HepG2 (cell line): ENCODE data around the gene TOMM20. TPM values are rescaled to one million over a fixed set of nuclear protein-coding genes. Genes with fewer than 3 reads are reported as not detected.

Experiments
- ESRRA ChIP-seq: sonication (generic); formaldehyde crosslinking; IDR thresholded peaks from 2 replicates; pipeline ENCODE4 v1.5.1; 2020; ENCODE audit warnings: mild to moderate bottlenecking, low read depth, missing genetic modification reagents
- GABPA ChIP-seq, 2 experiments: IDR thresholded peaks; 2 replicates each; pipeline ENCODE4 v1.6.1; 2011 to 2016; ENCODE audit warnings: low read depth in 2 of 2, low read length in 1 of 2, missing biosample characterization in 1 of 2, missing genetic modification characterization in 1 of 2
- HOXA5 ChIP-seq: sonication (generic); formaldehyde crosslinking; IDR thresholded peaks from 2 replicates; pipeline ENCODE4 v1.4.0; 2020; ENCODE audit warnings: missing genetic modification reagents
- KLF16 ChIP-seq, 2 experiments: sonication (generic) in 1 of 2; formaldehyde crosslinking in 1 of 2; IDR thresholded peaks; 2 replicates each; pipeline versions ENCODE4 v1.6.1 to v1.8.0; 2016 to 2023; ENCODE audit warnings: missing genetic modification reagents in 2 of 2, missing compliant biosample characterization in 1 of 2
- MXD4 ChIP-seq: IDR thresholded peaks from 2 replicates; pipeline ENCODE4 v1.6.1; 2016; ENCODE audit warnings: mild to moderate bottlenecking, missing biosample characterization, missing genetic modification reagents
- NR2F2 ChIP-seq: IDR thresholded peaks from 2 replicates; pipeline ENCODE4 v1.6.1; 2012; ENCODE audit warnings: low read depth, inconsistent platforms, borderline replicate concordance
- SAP130 ChIP-seq: IDR thresholded peaks from 2 replicates; pipeline ENCODE4 v1.6.1; 2016; ENCODE audit warnings: low read depth
- ZFP1 ChIP-seq: IDR thresholded peaks from 2 replicates; pipeline ENCODE4 v1.6.1; 2016
- ZNF3 ChIP-seq: IDR thresholded peaks from 2 replicates; pipeline ENCODE4 v1.7.0; 2017; ENCODE audit warnings: inconsistent platforms
- ZNF343 ChIP-seq: sonication (generic); formaldehyde crosslinking; IDR thresholded peaks from 2 replicates; pipeline ENCODE4 v1.4.0; 2020; ENCODE audit warnings: mild to moderate bottlenecking, missing genetic modification reagents
- ZNF557 ChIP-seq: sonication (generic); formaldehyde crosslinking; IDR thresholded peaks from 2 replicates; pipeline ENCODE4 v1.4.0; 2020; ENCODE audit warnings: missing genetic modification reagents
- polyA plus RNA-seq, 8 experiments: library from polyadenylated mRNA; depleted of rRNA in 3 of 8; stranded (reverse) in 7 of 8; unstranded in 1 of 8; fragments of >200 nt; fragmentation: Illumina TruSeq in 4 of 8; extraction: Trizol in 4 of 8; gene quantifications; 2 replicates each; pipeline versions ENCODE4 v1.2.1 to v1.2.3, GENCODE V29; 2011 to 2016; ENCODE audit warnings: low read depth in 4 of 8, missing spikeins in 1 of 8, mixed read lengths in 1 of 8; ENCODE audit not compliant: insufficient read depth in 1 of 8
- total RNA-seq, 5 experiments: library from RNA; depleted of rRNA; stranded (reverse); fragments of >200 nt; fragmentation: Illumina TruSeq; extraction: Trizol; gene quantifications; 2 replicates each; pipeline ENCODE4 v1.2.3, GENCODE V29; 2016; ENCODE audit warnings: low read depth in 1 of 5
- TF ChIP-seq, protein P1 (sequence below): sonication (generic); formaldehyde crosslinking; IDR thresholded peaks from 2 replicates; pipeline ENCODE4 v1.5.0; 2020; ENCODE audit warnings: mild to moderate bottlenecking, missing genetic modification reagents
- TF ChIP-seq, protein P2 (sequence below): sonication (generic); formaldehyde crosslinking; IDR thresholded peaks from 2 replicates; pipeline ENCODE4 v1.4.0; 2020; ENCODE audit warnings: missing genetic modification reagents, borderline replicate concordance
- TF ChIP-seq, protein P3 (sequence below): sonication (generic); formaldehyde crosslinking; IDR thresholded peaks from 2 replicates; pipeline ENCODE4 v1.9.0; 2022; ENCODE audit warnings: low read depth, missing genetic modification reagents
- TF ChIP-seq, protein P4 (sequence below): sonication (generic); formaldehyde crosslinking; IDR thresholded peaks from 2 replicates; pipeline ENCODE4; 2020; ENCODE audit warnings: missing genetic modification reagents, mild to moderate bottlenecking, borderline replicate concordance
- TF ChIP-seq, protein P5 (sequence below): sonication (generic); formaldehyde crosslinking; IDR thresholded peaks from 2 replicates; pipeline ENCODE4 v1.4.0; 2020; ENCODE audit warnings: low read depth, missing genetic modification reagents

The TOMM20 gene
- total and polyA plus RNA-seq, 2 of the 13 experiments (the other 11 are each of a cell fraction or from before 2014, with no cell fraction given), result 153 to 376 TPM

DNA sequence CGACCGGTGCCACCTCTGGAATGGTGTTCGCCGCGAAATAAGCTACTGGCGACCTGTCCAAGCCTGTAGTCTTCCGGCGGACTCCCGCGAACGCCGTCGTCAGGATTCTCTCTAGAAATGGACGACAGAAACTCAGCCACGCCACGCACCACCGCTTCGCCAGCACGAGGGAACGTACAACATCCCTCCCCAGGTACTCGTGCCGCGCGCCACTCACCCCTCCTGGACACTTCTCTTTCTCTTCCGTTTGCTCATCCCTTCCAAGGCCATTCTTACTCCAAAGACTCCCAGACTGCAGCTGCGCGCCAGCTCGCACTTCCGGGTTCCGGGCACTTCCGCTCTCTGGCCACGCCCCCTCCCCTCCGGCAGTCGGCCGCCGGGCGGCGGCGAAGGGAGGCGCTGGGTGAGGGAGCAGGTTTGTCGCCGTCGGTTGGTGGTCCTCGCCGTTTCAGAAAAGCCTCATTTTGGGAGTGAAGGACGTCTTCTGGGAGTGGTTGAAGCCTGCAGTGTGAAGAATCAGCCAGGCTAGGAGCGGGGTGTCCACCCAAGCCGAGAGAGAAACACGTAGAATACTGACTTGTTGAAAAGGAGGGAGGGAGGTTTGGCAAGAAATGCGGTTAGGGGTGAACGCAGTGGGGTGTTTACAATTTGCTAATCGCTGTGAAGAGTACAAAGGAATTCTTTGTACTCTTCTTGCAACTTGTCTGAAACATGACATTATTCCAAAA, 32.5 kb upstream of the TOMM20 start, which contains the start of gene RBM34 (continued):
- TF ChIP-seq, protein P1, sequence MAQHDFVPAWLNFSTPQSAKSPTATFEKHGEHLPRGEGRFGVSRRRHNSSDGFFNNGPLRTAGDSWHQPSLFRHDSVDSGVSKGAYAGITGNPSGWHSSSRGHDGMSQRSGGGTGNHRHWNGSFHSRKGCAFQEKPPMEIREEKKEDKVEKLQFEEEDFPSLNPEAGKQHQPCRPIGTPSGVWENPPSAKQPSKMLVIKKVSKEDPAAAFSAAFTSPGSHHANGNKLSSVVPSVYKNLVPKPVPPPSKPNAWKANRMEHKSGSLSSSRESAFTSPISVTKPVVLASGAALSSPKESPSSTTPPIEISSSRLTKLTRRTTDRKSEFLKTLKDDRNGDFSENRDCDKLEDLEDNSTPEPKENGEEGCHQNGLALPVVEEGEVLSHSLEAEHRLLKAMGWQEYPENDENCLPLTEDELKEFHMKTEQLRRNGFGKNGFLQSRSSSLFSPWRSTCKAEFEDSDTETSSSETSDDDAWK, result no peak
- peak; percentile 60; the same call in 1 of the 2 replicates for TF ChIP-seq ZNF343 (CRISPR knock-in tag)
- TF ChIP-seq HOXA5 (CRISPR knock-in tag), result peak; percentile 93
- TF ChIP-seq ZFP1 (CRISPR knock-in tag), result peak; percentile 83
- TF ChIP-seq, protein P2, sequence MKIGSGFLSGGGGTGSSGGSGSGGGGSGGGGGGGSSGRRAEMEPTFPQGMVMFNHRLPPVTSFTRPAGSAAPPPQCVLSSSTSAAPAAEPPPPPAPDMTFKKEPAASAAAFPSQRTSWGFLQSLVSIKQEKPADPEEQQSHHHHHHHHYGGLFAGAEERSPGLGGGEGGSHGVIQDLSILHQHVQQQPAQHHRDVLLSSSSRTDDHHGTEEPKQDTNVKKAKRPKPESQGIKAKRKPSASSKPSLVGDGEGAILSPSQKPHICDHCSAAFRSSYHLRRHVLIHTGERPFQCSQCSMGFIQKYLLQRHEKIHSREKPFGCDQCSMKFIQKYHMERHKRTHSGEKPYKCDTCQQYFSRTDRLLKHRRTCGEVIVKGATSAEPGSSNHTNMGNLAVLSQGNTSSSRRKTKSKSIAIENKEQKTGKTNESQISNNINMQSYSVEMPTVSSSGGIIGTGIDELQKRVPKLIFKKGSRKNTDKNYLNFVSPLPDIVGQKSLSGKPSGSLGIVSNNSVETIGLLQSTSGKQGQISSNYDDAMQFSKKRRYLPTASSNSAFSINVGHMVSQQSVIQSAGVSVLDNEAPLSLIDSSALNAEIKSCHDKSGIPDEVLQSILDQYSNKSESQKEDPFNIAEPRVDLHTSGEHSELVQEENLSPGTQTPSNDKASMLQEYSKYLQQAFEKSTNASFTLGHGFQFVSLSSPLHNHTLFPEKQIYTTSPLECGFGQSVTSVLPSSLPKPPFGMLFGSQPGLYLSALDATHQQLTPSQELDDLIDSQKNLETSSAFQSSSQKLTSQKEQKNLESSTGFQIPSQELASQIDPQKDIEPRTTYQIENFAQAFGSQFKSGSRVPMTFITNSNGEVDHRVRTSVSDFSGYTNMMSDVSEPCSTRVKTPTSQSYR (CRISPR knock-in tag), result no peak
- peak in 1 of 2 experiments; percentile 87; a peak in 2 of 4 replicates for TF ChIP-seq KLF16 (CRISPR knock-in tag; IDR thresholded peaks at IDR 0.05)
- peak; percentile 83 for TF ChIP-seq MXD4 (CRISPR knock-in tag)
- peak; percentile 97 for TF ChIP-seq SAP130 (CRISPR knock-in tag)
- TF ChIP-seq ZNF557, result peak; percentile 94
- TF ChIP-seq ZNF3 (CRISPR knock-in tag), result no peak
- peak; percentile 60; the same call in 1 of the 2 replicates for TF ChIP-seq ESRRA (CRISPR knock-in tag)
- TF ChIP-seq, protein P3, sequence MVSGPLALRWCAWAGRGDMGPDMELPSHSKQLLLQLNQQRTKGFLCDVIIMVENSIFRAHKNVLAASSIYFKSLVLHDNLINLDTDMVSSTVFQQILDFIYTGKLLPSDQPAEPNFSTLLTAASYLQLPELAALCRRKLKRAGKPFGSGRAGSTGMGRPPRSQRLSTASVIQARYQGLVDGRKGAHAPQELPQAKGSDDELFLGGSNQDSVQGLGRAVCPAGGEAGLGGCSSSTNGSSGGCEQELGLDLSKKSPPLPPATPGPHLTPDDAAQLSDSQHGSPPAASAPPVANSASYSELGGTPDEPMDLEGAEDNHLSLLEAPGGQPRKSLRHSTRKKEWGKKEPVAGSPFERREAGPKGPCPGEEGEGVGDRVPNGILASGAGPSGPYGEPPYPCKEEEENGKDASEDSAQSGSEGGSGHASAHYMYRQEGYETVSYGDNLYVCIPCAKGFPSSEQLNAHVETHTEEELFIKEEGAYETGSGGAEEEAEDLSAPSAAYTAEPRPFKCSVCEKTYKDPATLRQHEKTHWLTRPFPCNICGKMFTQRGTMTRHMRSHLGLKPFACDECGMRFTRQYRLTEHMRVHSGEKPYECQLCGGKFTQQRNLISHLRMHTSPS (CRISPR knock-in tag), result no peak
- TF ChIP-seq, protein P4, sequence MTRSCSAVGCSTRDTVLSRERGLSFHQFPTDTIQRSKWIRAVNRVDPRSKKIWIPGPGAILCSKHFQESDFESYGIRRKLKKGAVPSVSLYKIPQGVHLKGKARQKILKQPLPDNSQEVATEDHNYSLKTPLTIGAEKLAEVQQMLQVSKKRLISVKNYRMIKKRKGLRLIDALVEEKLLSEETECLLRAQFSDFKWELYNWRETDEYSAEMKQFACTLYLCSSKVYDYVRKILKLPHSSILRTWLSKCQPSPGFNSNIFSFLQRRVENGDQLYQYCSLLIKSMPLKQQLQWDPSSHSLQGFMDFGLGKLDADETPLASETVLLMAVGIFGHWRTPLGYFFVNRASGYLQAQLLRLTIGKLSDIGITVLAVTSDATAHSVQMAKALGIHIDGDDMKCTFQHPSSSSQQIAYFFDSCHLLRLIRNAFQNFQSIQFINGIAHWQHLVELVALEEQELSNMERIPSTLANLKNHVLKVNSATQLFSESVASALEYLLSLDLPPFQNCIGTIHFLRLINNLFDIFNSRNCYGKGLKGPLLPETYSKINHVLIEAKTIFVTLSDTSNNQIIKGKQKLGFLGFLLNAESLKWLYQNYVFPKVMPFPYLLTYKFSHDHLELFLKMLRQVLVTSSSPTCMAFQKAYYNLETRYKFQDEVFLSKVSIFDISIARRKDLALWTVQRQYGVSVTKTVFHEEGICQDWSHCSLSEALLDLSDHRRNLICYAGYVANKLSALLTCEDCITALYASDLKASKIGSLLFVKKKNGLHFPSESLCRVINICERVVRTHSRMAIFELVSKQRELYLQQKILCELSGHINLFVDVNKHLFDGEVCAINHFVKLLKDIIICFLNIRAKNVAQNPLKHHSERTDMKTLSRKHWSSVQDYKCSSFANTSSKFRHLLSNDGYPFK, result peak; percentile 86; the same call in 1 of the 2 replicates
- peak; percentile 1; the same call in 1 of the 2 replicates for TF ChIP-seq NR2F2
- TF ChIP-seq GABPA (IDR thresholded peaks at IDR 0.05; ENCODE audit: low read depth, low read length), result peak; percentile 85
- peak; percentile 95 for TF ChIP-seq GABPA (CRISPR knock-in tag; IDR thresholded peaks at IDR 0.05; ENCODE audit: low read depth)
- TF ChIP-seq, protein P5, sequence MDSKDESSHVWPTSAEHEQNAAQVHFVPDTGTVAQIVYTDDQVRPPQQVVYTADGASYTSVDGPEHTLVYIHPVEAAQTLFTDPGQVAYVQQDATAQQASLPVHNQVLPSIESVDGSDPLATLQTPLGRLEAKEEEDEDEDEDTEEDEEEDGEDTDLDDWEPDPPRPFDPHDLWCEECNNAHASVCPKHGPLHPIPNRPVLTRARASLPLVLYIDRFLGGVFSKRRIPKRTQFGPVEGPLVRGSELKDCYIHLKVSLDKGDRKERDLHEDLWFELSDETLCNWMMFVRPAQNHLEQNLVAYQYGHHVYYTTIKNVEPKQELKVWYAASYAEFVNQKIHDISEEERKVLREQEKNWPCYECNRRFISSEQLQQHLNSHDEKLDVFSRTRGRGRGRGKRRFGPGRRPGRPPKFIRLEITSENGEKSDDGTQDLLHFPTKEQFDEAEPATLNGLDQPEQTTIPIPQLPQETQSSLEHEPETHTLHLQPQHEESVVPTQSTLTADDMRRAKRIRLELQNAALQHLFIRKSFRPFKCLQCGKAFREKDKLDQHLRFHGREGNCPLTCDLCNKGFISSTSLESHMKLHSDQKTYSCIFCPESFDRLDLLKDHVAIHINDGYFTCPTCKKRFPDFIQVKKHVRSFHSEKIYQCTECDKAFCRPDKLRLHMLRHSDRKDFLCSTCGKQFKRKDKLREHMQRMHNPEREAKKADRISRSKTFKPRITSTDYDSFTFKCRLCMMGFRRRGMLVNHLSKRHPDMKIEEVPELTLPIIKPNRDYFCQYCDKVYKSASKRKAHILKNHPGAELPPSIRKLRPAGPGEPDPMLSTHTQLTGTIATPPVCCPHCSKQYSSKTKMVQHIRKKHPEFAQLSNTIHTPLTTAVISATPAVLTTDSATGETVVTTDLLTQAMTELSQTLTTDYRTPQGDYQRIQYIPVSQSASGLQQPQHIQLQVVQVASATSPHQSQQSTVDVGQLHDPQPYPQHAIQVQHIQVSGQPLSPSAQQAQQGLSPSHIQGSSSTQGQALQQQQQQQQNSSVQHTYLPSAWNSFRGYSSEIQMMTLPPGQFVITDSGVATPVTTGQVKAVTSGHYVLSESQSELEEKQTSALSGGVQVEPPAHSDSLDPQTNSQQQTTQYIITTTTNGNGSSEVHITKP, result peak; percentile 38; the same call in 1 of the 2 replicates
